Stimulated activated CD4-positive, alpha-beta T cell treated with anti-CD3 and anti-CD28 coated beads, Interleukin-12 subunit alpha, Interleukin-12 subunit beta, amount 100 ng/mL, for 48 hours (primary cell): Measurements from ENCODE around the gene ST6GALNAC4.
"Not testable (repeated sequence)": the region's sequence is repeated elsewhere in the genome, so short reads cannot be mapped to it uniquely, and the experiment has no call there.

Experiments used
- DNase-seq, 3 donors: peaks; one replicate each; pipeline ENCODE4 v3.0.0-alpha.2; 2020; ENCODE audit warnings: low read depth in 2 of 3, low spot score in 1 of 3

The ST6GALNAC4 gene

GRCh38 chr9:127874301-127875221 lies 42.3 kb downstream of the ST6GALNAC4 start:
- no peak for DNase-seq

GRCh38 chr9:127873886-127874285 lies 43.0 kb downstream of the ST6GALNAC4 start:
- no peak for DNase-seq

GRCh38 chr9:127873223-127873691 lies 43.6 kb downstream of the ST6GALNAC4 start:
- no peak for DNase-seq

- DNase-seq, result no peak
These were observed 44.2 kb downstream of the ST6GALNAC4 start for GRCh38 chr9:127872369-127873222.

- no peak for DNase-seq
These were observed 45.3 kb downstream of the ST6GALNAC4 start for GRCh38 chr9:127871531-127871930.

GRCh38 chr9:127870887-127871286 lies 46.0 kb downstream of the ST6GALNAC4 start:
- DNase-seq, result no peak

- not testable (repeated sequence) for DNase-seq
These were observed 46.7 kb downstream of the ST6GALNAC4 start for GRCh38 chr9:127870153-127870491.

- DNase-seq, result peak; percentile 65 to 88 (median 82)
These were observed 47.3 kb downstream of the ST6GALNAC4 start for GRCh38 chr9:127869310-127870152.

- no peak for DNase-seq
These were observed 48.5 kb downstream of the ST6GALNAC4 start for GRCh38 chr9:127868278-127868902.

- DNase-seq, result no peak
These were observed 49.2 kb downstream of the ST6GALNAC4 start for GRCh38 chr9:127867356-127868277.

- no peak for DNase-seq
These were observed 50.3 kb downstream of the ST6GALNAC4 start for GRCh38 chr9:127866535-127866934.

GRCh38 chr9:127865645-127866464 lies 51.0 kb downstream of the ST6GALNAC4 start:
- peak in 1 of 3 donors; percentile 33 for DNase-seq

GRCh38 chr9:127863191-127863621 lies 53.6 kb downstream of the ST6GALNAC4 start:
- DNase-seq, result no peak

- DNase-seq, result no peak
These were observed 54.5 kb downstream of the ST6GALNAC4 start for GRCh38 chr9:127862075-127863011.

- no peak for DNase-seq
These were observed 56.1 kb downstream of the ST6GALNAC4 start for GRCh38 chr9:127860779-127861178.

- no peak for DNase-seq
These were observed 56.6 kb downstream of the ST6GALNAC4 start for GRCh38 chr9:127860260-127860659.

GRCh38 chr9:127858041-127858512 lies 58.8 kb downstream of the ST6GALNAC4 start:
- DNase-seq, result no peak
